Fibroblast of lung (primary cell): ENCODE data around the gene PSTPIP2.

ENCODE experiments used
- EZH2 ChIP-seq: IDR thresholded peaks from 2 replicates; pipeline ENCODE4 v1.5.1; 2012; ENCODE audit warnings: low read length, control low read depth, mild to moderate bottlenecking; ENCODE audit errors: missing control alignments
- TF ChIP-seq, protein P1 (sequence below), 2 donors: IDR thresholded peaks in 1 of 2; conservative IDR thresholded peaks in 1 of 2; 1 replicate in 1 of 2; 2 replicates in 1 of 2; pipeline ENCODE4 v1.5.1; 2011 to 2012; ENCODE audit warnings: low read length in 2 of 2, control low read depth in 1 of 2, inconsistent platforms in 1 of 2, low read depth in 1 of 2, mild to moderate bottlenecking in 1 of 2

- TF ChIP-seq, protein P1, sequence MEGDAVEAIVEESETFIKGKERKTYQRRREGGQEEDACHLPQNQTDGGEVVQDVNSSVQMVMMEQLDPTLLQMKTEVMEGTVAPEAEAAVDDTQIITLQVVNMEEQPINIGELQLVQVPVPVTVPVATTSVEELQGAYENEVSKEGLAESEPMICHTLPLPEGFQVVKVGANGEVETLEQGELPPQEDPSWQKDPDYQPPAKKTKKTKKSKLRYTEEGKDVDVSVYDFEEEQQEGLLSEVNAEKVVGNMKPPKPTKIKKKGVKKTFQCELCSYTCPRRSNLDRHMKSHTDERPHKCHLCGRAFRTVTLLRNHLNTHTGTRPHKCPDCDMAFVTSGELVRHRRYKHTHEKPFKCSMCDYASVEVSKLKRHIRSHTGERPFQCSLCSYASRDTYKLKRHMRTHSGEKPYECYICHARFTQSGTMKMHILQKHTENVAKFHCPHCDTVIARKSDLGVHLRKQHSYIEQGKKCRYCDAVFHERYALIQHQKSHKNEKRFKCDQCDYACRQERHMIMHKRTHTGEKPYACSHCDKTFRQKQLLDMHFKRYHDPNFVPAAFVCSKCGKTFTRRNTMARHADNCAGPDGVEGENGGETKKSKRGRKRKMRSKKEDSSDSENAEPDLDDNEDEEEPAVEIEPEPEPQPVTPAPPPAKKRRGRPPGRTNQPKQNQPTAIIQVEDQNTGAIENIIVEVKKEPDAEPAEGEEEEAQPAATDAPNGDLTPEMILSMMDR (conservative IDR thresholded peaks at IDR 0.05 in 1 of 2, IDR thresholded peaks at IDR 0.05 in 1 of 2; ENCODE audit: low read depth in 1 of 2, low read length in 2 of 2) = no peak
- TF ChIP-seq EZH2 = no peak
Observed at GRCh38 chr18:45998244-45998643, 73.8 kb downstream of the PSTPIP2 start.
